GM21447 (cell line): ENCODE results near the gene ERO1B.
"Not testable (repeated sequence)": the region's sequence is repeated elsewhere in the genome, so short reads cannot be mapped to it uniquely, and the experiment has no call there.

ENCODE experiments used
- ATAC-seq: cut with Tn5 transposase; IDR thresholded peaks from one replicate; pipeline ENCODE4 v1.9.1; 2021; ENCODE audit not compliant: unreplicated experiment

The ERO1B gene

GRCh38 chr1:236193184-236193583, 88.6 kb downstream of the ERO1B start:
- ATAC-seq = no peak

GRCh38 chr1:236188084-236188483, 93.7 kb downstream of the ERO1B start:
- not testable (repeated sequence) for ATAC-seq

DNA sequence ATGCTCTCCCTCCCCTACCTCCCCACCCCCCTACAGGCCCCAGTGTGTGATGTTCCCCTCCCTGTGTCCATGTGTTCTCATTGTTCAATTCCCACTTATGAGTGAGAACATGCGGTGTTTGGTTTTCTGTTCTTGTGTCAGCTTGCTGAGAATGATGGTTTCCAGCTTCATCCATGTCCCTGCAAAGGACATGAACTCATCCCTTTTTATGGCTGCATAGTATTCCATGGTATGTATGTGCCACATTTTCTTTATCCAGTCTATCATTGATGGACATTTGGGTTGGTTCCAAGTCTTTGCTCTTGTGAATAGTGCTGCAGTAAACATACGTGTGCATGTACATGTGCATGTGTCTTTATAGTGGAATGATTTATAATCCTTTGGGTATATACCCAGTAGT, 95.3 kb downstream of the ERO1B start:
- not testable (repeated sequence) for ATAC-seq

DNA sequence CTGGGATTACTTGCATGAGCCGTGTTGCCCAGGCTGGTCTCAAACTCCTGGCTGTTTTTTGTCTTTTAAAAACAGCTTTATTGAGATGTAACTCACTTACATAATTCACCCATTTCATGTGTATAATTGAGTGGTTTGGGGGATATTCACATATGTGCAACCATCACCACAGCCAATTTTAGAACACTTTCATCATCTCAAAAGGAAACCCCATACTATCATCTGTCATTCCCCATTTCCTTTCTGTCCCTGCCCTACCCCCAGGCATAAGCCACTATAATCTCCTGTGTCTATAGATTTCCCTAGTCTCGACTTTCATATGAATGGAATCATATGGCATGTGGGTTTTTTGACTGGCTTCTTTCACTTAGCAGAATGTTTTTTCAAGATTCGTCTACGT, 96.1 kb downstream of the ERO1B start:
- ATAC-seq = no peak

GRCh38 chr1:236181059-236181458, 100.7 kb downstream of the ERO1B start:
- no peak for ATAC-seq

GRCh38 chr1:236179634-236180033, 102.1 kb downstream of the ERO1B start:
- ATAC-seq = no peak

DNA sequence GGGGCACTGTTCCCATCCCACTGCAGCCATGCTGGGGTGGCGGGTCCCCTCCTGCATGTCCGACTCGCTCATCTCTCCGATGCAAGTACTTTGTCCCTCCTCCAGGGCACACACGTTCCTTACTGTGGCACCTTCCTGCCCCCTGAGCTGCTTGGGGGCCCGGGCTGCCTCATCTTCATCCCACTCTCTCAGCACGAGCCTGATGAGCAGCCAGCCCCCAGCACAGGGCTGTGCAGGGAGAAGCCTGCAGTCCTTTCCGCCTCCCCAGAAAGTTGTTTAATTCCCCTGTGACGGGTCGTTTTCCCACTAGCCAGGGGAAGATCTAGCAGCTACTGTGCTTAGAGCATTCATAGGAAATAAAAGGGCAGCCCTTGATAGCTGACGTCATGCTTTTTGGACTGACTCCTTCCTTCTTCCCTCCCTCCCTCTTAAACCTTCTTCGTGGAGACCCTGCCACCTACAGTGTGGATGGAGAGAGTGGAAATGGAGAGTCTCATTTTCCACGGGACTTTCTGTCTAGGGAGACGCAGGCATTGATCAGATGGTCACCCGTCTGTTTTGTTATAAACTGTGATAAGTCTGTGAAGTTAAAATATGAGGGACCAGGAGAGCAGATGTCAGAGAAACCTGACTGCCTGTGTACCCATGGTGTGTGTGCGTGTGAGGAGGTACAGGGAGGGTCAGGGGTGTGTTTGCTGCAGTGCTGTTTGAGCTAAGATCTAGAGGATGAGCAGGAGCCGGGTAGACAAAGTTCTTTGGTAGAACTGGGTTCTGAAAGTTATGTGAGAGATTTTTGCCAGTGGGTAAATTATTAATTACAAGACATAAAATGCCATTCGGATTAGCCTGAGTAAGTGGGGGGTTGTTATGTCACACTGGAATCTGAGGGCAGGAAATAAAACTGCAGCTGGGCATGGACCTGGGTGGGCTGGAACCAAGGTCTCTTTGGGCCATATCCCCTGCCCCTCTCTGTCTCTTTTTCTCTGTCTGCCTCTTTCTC, 105.1 kb downstream of the ERO1B start:
- no peak for ATAC-seq

GRCh38 chr1:236175642-236176336, 106.0 kb downstream of the ERO1B start:
- ATAC-seq = no peak

DNA sequence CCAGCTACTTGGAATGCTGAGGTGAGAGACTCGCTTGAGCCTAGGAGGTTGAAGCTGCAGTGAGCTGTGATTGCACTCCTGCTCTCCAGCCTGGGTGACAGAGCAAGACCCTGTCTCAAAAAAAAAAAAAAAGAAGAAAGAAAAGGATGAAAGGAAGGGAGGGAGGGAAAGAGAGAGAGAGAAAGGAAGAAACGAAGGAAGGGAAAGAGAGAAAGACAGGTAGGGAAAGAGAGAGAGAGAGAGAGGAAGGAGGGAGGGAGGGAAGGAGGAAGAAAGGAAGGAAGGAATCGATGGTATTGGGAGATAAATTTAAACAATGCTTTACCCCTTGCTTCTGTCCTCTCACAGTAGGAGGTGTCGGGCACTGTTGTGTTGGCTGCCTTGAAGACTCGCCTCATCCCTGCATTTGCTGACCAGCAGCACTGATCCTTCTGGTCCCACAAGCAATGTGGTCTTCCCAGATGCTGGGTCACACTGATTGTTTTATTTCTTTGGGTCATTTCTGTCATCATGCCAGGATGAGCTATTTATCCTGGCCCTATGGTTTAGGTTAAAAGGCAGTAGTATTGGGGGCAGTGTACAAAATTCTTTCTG, 108.5 kb downstream of the ERO1B start:
- no peak for ATAC-seq

DNA sequence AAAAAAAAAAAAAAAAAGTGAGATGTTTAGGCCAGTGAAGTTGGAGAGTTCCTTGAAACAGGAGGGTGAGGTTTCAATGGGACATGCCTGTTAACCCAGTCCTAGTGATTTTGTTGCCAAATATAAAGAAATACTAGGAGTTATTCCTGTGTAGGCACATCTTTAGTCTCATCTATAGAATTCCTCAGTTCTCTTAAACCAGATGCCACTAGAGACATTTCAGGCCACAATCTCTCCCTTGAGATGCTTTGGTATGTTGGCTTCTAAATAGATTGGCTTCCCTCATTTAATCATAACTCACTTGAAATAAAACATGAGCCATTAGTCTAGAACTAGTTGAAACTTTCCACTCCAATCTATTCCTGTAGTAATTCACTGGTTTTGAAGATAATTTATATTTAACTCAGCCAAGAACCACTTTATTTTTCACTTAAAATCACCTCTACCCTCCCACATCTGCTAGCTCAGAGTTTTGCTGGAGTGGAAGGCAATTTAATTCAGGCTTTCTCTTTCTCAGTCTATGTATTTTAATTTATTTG, 109.6 kb downstream of the ERO1B start:
- no peak for ATAC-seq

DNA sequence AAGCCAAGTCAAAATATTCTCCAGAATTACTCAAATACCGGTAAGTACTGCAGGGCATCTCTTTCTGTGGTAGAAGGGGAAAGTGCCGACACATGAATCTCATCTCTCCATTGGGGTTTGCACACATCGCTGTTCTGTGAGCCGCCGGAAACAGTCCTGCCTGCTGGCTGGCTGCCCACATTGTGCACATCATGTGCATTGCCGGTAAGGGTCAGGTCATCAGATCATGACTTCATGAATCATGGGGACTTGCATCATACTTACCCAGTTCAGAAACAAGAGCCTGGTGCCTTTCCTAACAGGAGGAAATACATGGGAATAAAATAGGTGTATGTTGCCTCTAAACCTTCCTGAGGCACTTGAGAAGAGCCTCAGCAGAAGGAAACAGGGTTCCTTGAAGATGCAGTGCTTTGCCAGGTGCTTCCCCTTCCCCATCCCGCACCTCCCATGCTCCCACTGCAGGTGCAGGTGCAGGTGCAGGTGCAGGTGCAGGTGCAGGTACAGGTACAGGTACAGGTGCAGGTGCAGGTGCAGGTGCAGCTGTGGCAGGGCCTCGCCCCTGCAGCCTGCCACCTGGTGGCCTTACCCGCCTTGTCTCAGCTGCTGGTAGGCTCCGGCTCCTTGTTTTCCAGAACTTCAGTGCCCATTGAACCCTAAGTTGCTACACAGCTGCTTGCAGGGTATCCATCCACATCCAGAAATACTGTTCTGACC, 112.9 kb downstream of the ERO1B start:
- no peak for ATAC-seq

- ATAC-seq = no peak
These were observed 114.2 kb downstream of the ERO1B start for GRCh38 chr1:236167578-236167977.

GRCh38 chr1:236167154-236167553, 114.6 kb downstream of the ERO1B start:
- ATAC-seq = no peak

- no peak for ATAC-seq
These were observed 115.7 kb downstream of the ERO1B start for GRCh38 chr1:236166041-236166440.
